Mesodermal cell (in vitro differentiated cells): Measurements from ENCODE around the gene CRIM1.

Source experiments
- H3K27ac ChIP-seq: 2 replicates; pipeline ENCODE4 v1.7.0; 2013; ENCODE audit warnings: mild to moderate bottlenecking, low read depth, low read length, moderate library complexity; ENCODE audit not compliant: severe bottlenecking
- H3K36me3 ChIP-seq: 2 replicates; pipeline ENCODE4 v1.7.1; 2013; ENCODE audit warnings: mild to moderate bottlenecking, low read length, moderate library complexity; ENCODE audit not compliant: control insufficient read depth, insufficient read depth
- H3K4me1 ChIP-seq: one replicate; pipeline ENCODE4 v1.7.1; 2013; ENCODE audit warnings: mild to moderate bottlenecking, low read length; ENCODE audit not compliant: insufficient read depth, control insufficient read depth, poor library complexity, severe bottlenecking
- H3K4me3 ChIP-seq: 2 replicates; pipeline ENCODE4 v1.7.0; 2013; ENCODE audit warnings: low read length, control low read depth, mild to moderate bottlenecking; ENCODE audit not compliant: insufficient read depth, poor library complexity, severe bottlenecking; ENCODE audit errors: extremely low read depth
- H3K9me3 ChIP-seq: 2 replicates; pipeline ENCODE4 v1.7.1; 2013; ENCODE audit warnings: mild to moderate bottlenecking, low read length, moderate library complexity; ENCODE audit not compliant: control insufficient read depth
- WGBS, 2 experiments: methylation state at CpG; one replicate each; pipeline ENCODE4 v1.1.5; 2013; ENCODE audit warnings: missing lambda C conversion rate in 2 of 2; ENCODE audit not compliant: insufficient coverage in 2 of 2; 5-methylcytosine and 5-hydroxymethylcytosine counted together

Gene CRIM1

DNA sequence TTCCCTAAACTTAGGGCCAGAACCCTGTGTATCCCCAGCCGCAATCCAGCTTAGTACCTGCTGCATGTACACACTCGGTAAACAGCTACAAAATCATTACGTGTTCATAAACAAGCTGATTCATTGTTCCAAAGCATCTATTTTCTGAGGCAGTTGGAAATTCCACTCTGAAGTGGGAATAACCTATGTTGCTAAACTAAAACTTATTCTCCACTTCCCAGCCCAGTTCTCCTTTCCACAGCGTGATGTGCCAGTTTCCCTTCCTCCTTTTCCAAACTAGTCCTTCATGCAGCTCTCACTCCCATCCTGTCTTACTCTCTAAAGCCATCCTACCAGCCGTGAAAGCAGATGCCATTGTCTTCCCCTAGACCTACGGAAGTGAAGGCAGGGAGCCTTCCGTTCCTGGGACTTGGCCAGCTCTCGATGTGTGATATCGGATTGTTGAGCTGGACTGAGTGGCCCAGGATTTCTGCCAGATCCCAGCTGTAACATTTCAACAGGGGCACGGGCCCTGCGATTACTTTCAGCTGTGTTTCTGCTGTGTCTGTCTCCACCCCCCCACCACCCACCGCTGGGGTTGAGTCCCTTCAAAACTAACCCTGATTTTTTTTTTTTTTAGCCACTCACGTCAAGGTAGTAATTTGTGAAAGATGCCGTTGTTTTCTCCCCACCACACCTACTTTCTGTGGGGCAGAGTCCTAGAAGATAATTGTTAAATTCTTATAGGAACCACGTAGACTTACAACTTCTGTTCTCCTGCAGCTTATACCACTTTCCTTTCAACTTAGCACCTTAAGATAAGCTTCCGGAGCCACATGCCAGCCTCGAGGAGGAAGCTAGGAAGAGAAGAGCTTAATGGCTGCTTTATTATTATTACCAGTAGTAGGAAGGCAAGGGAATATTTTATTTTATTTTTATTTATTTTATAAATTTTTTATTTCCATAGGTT is 100.9 kb downstream of the CRIM1 start:
- Histone ChIP-seq H3K4me1 (peaks cover 95% of the 10 kb centered on the region), H3K4me3 (no peak overlapping the region)
- WGBS, 2 experiments = 82 to 85% methylated on average over 10 to 11 of the region's 17 CpGs

DNA sequence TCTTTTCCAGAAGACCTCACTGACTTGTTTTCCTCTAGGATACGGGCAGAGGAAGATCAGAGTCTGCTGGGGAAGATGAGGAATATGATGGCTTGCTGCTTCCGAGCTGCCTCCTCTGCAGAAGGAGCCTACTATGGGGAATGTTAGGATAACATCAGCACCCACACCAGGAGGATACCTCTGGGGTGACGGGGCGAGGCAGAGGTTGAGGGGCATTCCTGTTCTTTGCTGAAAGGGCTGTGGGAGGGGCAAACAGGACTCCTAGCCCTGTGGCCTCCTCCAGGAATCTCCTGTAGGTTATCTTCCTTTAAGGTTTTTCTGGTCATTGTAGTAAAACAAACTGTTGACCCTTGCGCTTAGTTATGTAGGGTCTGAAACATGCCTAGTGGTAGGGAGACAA is 102.5 kb downstream of the CRIM1 start:
- Histone ChIP-seq H3K4me3 (no peak overlapping the region), H3K27ac (no peak overlapping the region), H3K9me3 (no peaks in the 10 kb centered on the region), H3K4me1 (peaks cover 95% of the 10 kb centered on the region), H3K36me3 (peaks cover 38% of the 10 kb centered on the region)
- 80% methylated on average over 4 of the region's 5 CpGs; no CpG with 5 or more reads in 1 of the 2 experiments for WGBS, 2 experiments

More for the DNA sequence above, 100.9 kb downstream of the CRIM1 start:
- peak overlapping the region; percentile 18 for H3K27ac ChIP-seq
- peaks cover 41% of the 10 kb centered on the region for H3K36me3 ChIP-seq
- H3K9me3 ChIP-seq = no peaks in the 10 kb centered on the region

DNA sequence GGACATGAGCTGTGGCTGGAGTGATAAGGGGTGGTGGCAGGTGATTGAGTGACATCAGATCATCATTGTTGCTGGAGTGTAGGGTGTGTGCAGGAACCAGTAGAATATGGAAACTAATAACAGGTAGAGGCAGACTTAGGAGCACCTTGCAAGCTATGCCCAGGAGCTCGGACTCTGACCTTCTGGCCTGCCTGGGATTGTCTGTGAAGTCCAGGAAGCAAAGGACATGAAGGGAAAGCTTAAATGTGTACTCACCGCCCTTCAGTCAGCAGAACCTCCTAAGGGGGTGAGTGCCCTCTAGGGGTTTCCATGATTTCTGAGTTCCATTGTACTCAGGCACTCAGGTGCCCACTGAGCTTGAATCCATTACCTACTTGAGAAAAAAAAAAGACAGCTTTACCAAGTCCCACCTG is 104.2 kb downstream of the CRIM1 start:
- Histone ChIP-seq H3K4me1 (peaks cover 82% of the 10 kb centered on the region), H3K36me3 (peaks cover 44% of the 10 kb centered on the region), H3K4me3 (no peak overlapping the region), H3K27ac (peak overlapping the region; percentile 30), H3K9me3 (no peaks in the 10 kb centered on the region)
- WGBS, 2 experiments = 57 to 80% methylated on average over 1 of the region's 2 CpGs

DNA sequence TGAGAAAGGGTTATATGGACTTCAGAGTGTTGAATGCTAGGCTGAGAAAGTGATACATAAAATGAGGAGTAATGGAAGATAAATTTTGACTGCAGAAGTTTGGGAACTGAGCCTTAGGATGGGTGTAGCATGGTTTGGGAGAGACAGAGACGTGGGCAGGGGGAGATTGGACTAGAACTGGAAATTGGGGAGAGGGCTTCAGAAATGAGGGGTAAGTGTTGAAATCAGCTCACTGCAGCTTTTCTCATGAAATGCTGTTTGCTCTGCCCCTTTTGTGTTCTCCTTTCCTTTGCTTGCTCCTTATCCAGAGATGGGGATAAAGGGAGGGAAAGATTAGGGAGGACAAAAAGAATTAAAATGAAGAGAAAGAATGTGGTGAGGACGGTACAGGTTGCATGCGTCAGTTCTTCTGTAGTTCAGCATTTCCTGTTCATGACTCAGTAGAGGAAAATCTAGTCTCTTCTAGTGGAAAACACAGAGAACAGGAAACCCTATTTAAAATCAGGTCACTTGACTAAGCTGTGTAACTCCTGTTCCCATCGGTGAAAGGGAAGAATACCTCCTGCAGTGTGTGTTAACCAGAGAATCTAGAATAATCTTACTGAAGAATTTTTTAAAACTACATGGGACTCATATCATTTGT is 105.6 kb downstream of the CRIM1 start:
- WGBS, 2 experiments = 31 to 44% methylated on average over 2 to 3 of the region's 4 CpGs
- Histone ChIP-seq H3K4me1 (peaks cover 67% of the 10 kb centered on the region), H3K9me3 (no peaks in the 10 kb centered on the region), H3K36me3 (peaks cover 53% of the 10 kb centered on the region), H3K4me3 (no peak overlapping the region), H3K27ac (peak overlapping the region; percentile 92)

DNA sequence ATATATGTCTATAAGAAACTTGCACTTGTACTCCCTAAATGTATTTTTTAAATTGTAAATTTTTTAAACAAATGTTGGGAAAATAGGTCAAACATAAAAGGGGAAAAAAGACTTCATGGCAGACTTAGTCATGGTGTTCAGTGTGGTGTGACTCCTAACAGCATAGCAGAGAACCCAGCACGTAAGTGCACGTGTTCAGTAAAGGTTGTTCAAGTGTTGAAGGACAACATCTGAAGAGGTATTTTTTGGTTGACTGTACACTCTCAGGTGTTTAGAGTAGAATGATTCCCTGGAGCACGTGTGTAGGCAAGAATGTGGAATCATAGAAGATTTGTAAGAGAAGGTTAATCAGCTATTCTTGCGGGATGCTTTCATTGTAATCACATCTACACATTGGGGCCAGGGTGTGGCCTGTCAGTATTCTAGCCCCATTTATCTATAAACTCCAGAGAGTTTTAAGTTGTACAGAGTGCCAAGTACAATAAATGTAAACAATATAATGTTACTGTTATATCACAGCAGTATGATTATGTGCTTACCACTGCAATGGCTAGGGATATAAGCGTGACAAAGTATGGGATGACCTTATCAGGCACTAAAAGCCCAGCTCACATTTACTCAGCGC is 106.8 kb downstream of the CRIM1 start:
- Histone ChIP-seq H3K4me3 (no peak overlapping the region), H3K27ac (no peak overlapping the region), H3K36me3 (peaks cover 59% of the 10 kb centered on the region), H3K9me3 (no peaks in the 10 kb centered on the region), H3K4me1 (peaks cover 56% of the 10 kb centered on the region)
- WGBS, 2 experiments = 90 to 97% methylated on average over 4 to 5 of the region's 6 CpGs

DNA sequence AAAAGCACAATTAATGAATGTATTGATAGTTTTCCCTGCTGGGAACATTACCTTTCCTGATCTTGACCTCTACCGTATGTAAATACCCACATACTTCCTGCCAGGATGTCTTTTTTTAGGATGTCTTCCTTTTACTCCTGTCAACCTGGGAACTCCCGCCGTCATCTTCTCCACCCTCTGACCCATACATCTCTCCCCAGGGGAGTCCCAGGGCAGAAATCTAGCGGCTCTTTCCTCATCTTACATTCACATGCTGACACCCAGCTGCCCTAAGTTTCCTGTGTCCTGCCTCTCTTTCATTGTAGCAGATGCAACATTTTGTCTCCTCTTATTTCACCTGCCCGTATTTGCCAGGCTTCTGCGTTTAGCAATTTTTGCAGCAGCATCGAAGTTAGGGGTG is 107.8 kb downstream of the CRIM1 start:
- no peaks in the 10 kb centered on the region for H3K9me3 ChIP-seq
- H3K27ac ChIP-seq = no peak overlapping the region
- 53 to 78% methylated on average over 6 of the region's 7 CpGs for WGBS, 2 experiments
- H3K4me3 ChIP-seq = no peak overlapping the region
- H3K36me3 ChIP-seq = peaks cover 66% of the 10 kb centered on the region
- peaks cover 47% of the 10 kb centered on the region for H3K4me1 ChIP-seq

DNA sequence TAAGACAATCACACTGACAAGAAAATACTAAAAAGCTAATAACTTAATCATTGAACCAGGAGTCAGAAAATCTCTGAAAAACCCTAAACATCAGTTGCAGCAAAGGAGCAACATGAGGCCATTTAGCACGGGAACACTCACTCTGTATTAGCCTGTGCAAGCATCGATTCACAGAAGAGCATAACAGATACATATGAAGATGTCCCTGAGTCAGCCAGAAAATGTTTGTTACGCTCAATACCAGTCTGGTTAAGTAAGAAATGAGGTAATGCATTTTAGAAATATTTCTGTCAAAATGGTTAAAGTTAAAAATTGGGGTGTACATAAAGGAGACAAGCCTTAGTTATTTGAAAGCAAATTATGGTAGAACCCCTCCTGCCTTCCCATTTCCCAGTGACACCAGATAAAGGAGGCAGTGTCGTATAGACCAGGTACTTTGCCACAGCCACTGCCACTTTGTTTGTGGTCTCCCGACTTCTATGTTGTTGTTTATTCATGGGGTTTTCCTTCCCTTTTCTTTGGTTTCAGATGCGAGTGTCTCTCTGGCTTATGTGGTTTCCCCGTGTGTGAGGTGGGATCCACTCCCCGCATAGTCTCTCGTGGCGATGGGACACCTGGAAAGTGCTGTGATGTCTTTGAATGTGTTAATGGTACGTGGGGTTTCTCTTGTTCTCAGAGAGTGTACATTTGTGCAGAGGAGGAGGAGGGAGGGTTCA is 108.6 kb downstream of the CRIM1 start:
- peaks cover 69% of the 10 kb centered on the region for H3K36me3 ChIP-seq
- WGBS, 2 experiments = 95% methylated on average over 8 to 9 of the region's 11 CpGs
- H3K4me1 ChIP-seq = peaks cover 40% of the 10 kb centered on the region
- no peaks in the 10 kb centered on the region for H3K9me3 ChIP-seq
- no peak overlapping the region for H3K27ac ChIP-seq
- no peak overlapping the region for H3K4me3 ChIP-seq

DNA sequence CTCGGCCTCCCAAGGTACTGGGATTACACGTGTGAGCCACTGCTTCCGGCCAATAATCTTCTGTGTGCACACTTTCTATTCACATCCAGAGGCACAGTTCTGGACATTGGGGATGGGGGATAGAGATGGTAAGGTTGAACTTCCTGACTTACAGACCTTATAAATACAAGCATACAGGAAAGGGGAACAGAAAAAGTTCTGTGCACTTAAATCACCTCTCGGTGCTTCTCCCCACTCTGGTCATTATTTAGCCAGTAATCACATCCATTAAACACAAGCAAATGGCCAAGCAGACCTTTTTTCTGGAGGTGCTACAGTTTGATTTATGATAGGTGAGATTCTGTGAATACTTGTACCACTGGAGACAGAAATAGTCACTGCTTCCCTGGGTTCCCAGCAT is 110.6 kb downstream of the CRIM1 start:
- no peak overlapping the region for H3K27ac ChIP-seq
- H3K36me3 ChIP-seq = peaks cover 87% of the 10 kb centered on the region
- WGBS, 2 experiments = 100% methylated on average over 1 of the region's 4 CpGs; no CpG with 5 or more reads in 1 of the 2 experiments
- no peaks in the 10 kb centered on the region for H3K9me3 ChIP-seq
- peaks cover 21% of the 10 kb centered on the region for H3K4me1 ChIP-seq
- no peak overlapping the region for H3K4me3 ChIP-seq

DNA sequence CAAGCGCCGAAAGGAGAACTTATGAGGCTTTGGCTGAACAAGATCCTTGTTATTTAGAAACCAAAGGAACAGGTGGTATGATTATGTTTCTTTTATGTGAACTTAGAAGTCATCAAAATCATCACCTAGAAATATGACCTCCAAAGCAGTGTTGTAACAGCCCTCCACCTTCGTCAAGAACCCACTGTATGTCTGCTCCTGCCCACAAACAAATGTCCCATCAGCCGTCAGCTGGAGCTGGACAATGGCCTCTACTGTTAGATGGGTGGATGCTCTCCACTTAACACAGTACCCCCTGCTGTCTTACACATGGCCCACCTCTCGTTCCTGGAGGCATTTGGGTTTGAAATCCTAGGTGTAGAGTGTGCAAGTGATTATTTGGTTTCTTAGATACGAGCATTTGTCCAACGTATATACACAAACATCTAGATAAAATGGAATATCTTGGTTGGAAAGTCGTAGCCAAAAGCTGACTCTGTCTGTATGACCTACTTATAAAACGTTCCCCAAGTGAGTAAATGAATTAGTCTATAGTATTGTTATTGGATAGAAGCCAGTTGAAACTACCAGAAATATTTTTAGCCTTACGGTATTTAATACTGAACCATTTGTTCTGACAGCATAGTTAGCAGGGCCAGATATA is 113.0 kb downstream of the CRIM1 start:
- Histone ChIP-seq H3K9me3 (peaks cover 13% of the 10 kb centered on the region), H3K27ac (no peak overlapping the region), H3K4me3 (no peak overlapping the region), H3K36me3 (peaks cover 98% of the 10 kb centered on the region), H3K4me1 (peaks cover 3% of the 10 kb centered on the region)
- 85 to 100% methylated on average over 2 to 3 of the region's 10 CpGs for WGBS, 2 experiments

DNA sequence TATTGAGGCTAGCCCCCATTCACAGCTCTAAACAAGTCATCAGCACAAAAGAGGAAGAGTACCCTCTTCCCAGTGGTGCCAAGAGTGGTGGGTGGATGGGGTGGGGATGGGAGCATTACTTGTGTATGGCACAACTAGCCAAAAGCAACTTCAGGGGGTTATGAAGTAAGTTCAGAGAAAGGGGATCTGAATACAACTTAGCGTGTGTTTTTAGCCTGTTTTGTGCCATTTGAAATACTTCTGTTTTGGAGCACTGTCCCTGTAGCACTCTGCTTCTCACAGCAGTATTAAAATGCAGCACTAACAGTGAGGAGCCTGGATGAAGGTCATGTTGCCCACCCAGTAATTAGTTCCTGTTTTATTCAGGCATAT is 113.5 kb downstream of the CRIM1 start:
- WGBS, 2 experiments = 91% methylated on average over 1 of the region's 1 CpG; no CpG with 5 or more reads in 1 of the 2 experiments

More for the DNA sequence above, 113.5 kb downstream of the CRIM1 start:
- peaks cover 3% of the 10 kb centered on the region for H3K4me1 ChIP-seq
- peaks cover 18% of the 10 kb centered on the region for H3K9me3 ChIP-seq
- H3K4me3 ChIP-seq = no peak overlapping the region
- peaks cover 98% of the 10 kb centered on the region for H3K36me3 ChIP-seq
- H3K27ac ChIP-seq = no peak overlapping the region
